Panc1 (cell line): Measurements from ENCODE around the gene FMNL3. TPM values are rescaled to one million over a fixed set of nuclear protein-coding genes. Genes with fewer than 3 reads are reported as not detected.

Experiments
- ATAC-seq: fragments of 200-7000 bp; cut with Tn5 transposase; 2 replicates; pipeline ENCODE4 v1.9.1; 2020; ENCODE audit warnings: mild to moderate bottlenecking, moderate library complexity
- BruUV-seq: library from RNA; stranded (reverse); fragments of 400-500 nt; replicated peaks from 2 replicates; lab custom pipeline; 2021; lab: Mats Ljungman, UMichigan
- CTCF ChIA-PET: fragments of 300-600 bp; sonication (Branson Sonifier 250); formaldehyde crosslinking; loops from one replicate; lab custom pipeline; 2022; ENCODE audit warnings: antibody characterized with exemption; lab: Charles Lee
- POLR2A ChIA-PET: fragments of 300-600 bp; sonication (Branson Sonifier 250); formaldehyde crosslinking; loops from one replicate; lab custom pipeline; 2022; ENCODE audit warnings: antibody characterized with exemption; lab: Charles Lee
- DNase-seq: peaks from one replicate; pipeline ENCODE4 v3.0.0-alpha.2; 2010; ENCODE audit warnings: low read depth, low spot score
- H3K27ac ChIP-seq: 2 replicates; pipeline ENCODE4 v1.5.1; 2011; ENCODE audit warnings: mild to moderate bottlenecking, low read length, inconsistent platforms
- H3K27me3 ChIP-seq: fragments of 200-500 bp; sonication (Bioruptor generic); 2 replicates; pipeline ENCODE4 v1.6.0; 2014; ENCODE audit warnings: low read length, inconsistent platforms; ENCODE audit not compliant: control insufficient read depth, insufficient read depth
- H3K36me3 ChIP-seq: fragments of 200-500 bp; sonication (Bioruptor generic); 2 replicates; pipeline ENCODE4 v1.5.1; 2014; ENCODE audit warnings: inconsistent platforms, mild to moderate bottlenecking, low read length, moderate library complexity; ENCODE audit not compliant: control insufficient read depth, insufficient read depth
- H3K4me1 ChIP-seq: 2 replicates; pipeline ENCODE4 v1.5.1; 2011; ENCODE audit warnings: inconsistent platforms, mild to moderate bottlenecking, low read length, moderate library complexity; ENCODE audit not compliant: control insufficient read depth, insufficient read depth
- H3K4me3 ChIP-seq, 2 experiments: 2 replicates each; pipeline ENCODE4 v1.5.1; 2011 to 2012; ENCODE audit warnings: low read depth in 2 of 2, low read length in 2 of 2, mild to moderate bottlenecking in 2 of 2, inconsistent platforms in 1 of 2, moderate library complexity in 1 of 2
- H3K9me3 ChIP-seq: fragments of 200-500 bp; sonication (Bioruptor generic); 2 replicates; pipeline ENCODE4 v1.5.1; 2014; ENCODE audit warnings: low read depth, mild to moderate bottlenecking, inconsistent platforms, low read length, moderate library complexity; ENCODE audit not compliant: control insufficient read depth, insufficient read depth
- POLR2AphosphoS5 ChIP-seq: IDR thresholded peaks from 2 replicates; pipeline ENCODE4 v1.6.1; 2012; ENCODE audit warnings: mild to moderate bottlenecking, low read depth, low read length, moderate library complexity
- SIN3A ChIP-seq: IDR thresholded peaks from 2 replicates; pipeline ENCODE4 v1.6.1; 2012; ENCODE audit warnings: low read depth, mild to moderate bottlenecking, low read length, moderate library complexity, borderline replicate concordance; ENCODE audit not compliant: insufficient read depth
- TCF7L2 ChIP-seq: IDR thresholded peaks from 2 replicates; pipeline ENCODE4 v1.6.1; 2011; ENCODE audit warnings: mild to moderate bottlenecking, low read depth, low read length, inconsistent platforms
- in situ Hi-C: cut with HindIII; loops from 2 replicates; pipeline ENCODE4 v1.10.0; 2016; ENCODE audit warnings: low sequenced_read_pairs, low pct_unique_long_range_greater_than_20kb
- intact Hi-C: fragments of 100-400 bp; cut with micrococcal nuclease; formaldehyde crosslinking; loops from one replicate; pipeline ENCODE4 v1.10.0; 2022; ENCODE audit not compliant: unreplicated experiment
- total RNA-seq: library from RNA; stranded (reverse); gene quantifications from one replicate; pipeline ENCODE4 v1.2.1, GENCODE V29; 2021; ENCODE audit not compliant: unreplicated experiment
- TF ChIP-seq, protein P1 (sequence below): fragments of 450-650 bp; IDR thresholded peaks from 2 replicates; pipeline ENCODE4 v1.5.1; 2017; ENCODE audit warnings: mild to moderate bottlenecking
- TF ChIP-seq, protein P2 (sequence below), 2 experiments: IDR thresholded peaks; 2 replicates each; pipeline ENCODE4 v1.6.1; 2011 to 2012; ENCODE audit warnings: low read depth in 2 of 2, control low read depth in 1 of 2, low read length in 1 of 2, mild to moderate bottlenecking in 1 of 2, moderate library complexity in 1 of 2; ENCODE audit not compliant: insufficient read depth in 1 of 2

FMNL3 gene
- total RNA-seq, 1 experiment from 2014 or later = 25.7 TPM

DNA sequence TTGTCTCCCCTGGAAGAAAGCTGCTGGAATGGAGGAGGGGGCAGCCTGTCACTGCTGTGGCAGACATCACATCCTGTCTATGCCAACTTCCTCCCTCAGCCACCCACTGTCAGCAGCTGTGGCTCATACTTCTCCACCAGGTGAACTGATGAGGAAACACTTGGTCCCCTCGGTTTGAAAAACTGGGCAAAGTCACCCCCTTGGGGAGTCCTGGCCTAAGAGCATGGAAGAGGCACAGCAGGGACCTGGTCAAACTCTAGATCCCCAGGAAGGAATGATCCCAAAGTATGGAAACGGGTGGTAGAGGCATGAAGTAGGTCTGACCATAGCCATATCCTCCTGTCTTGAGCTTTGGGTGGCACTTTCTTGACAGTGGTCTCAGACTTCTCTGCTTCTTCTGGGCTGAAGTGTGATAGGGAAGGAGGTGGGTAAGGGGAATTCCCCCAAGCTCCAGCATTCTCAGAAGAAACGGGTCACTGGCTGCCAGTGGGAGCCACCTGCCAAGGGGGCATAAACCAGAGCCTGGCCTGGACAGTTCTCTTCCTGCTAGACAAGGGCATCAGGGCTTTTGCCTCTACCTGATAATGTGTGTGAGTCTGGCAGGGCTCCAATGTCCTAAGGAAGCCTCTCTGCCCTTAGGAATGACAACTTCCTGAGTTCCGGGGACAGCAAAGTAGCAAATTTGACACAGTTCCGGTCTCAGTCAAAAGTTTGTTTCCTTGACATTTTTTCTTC is 36.0 kb downstream of the FMNL3 start:
- POLR2A ChIA-PET = no interaction called here
- intact Hi-C loops = no loop called here

DNA sequence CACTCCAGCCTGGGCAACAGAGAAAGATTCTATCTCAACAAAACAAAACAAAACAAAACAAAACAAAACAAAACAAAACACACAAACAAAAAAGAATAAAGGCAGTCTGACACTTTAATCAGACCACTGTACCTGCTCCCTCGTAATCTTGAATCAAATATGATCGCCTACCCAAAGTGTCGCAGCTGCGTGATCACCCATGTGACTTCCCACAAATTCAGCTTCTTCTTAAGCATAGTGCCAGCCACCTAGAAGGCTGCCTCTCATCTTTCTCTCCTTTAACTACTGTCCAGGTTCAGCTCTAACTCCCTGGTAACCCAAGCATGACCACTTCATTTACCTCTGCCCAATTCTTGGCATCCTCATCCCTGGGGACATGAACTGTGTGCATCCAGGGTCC is 37.4 kb downstream of the FMNL3 start:
- no peaks in the 10 kb centered on the region; the same call in 1 of the 2 replicates for H3K4me1 ChIP-seq
- BruUV-seq = no TSS peak
- no peaks in the 10 kb centered on the region for H3K36me3 ChIP-seq
- ATAC-seq (no peak), DNase-seq (no peak)
- no peak overlapping the region for H3K4me3 ChIP-seq
- no peaks in the 10 kb centered on the region for H3K27me3 ChIP-seq
- no peaks in the 10 kb centered on the region for H3K9me3 ChIP-seq
- POLR2A ChIA-PET = no interaction called here
- CTCF ChIA-PET = no interaction called here
- H3K27ac ChIP-seq = no peak overlapping the region
- in situ Hi-C loops = no loop called here
- no peak for TF ChIP-seq TCF7L2
- TF ChIP-seq, protein P1, sequence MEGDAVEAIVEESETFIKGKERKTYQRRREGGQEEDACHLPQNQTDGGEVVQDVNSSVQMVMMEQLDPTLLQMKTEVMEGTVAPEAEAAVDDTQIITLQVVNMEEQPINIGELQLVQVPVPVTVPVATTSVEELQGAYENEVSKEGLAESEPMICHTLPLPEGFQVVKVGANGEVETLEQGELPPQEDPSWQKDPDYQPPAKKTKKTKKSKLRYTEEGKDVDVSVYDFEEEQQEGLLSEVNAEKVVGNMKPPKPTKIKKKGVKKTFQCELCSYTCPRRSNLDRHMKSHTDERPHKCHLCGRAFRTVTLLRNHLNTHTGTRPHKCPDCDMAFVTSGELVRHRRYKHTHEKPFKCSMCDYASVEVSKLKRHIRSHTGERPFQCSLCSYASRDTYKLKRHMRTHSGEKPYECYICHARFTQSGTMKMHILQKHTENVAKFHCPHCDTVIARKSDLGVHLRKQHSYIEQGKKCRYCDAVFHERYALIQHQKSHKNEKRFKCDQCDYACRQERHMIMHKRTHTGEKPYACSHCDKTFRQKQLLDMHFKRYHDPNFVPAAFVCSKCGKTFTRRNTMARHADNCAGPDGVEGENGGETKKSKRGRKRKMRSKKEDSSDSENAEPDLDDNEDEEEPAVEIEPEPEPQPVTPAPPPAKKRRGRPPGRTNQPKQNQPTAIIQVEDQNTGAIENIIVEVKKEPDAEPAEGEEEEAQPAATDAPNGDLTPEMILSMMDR = no peak
- no peak for TF ChIP-seq SIN3A
- TF ChIP-seq, protein P2, sequence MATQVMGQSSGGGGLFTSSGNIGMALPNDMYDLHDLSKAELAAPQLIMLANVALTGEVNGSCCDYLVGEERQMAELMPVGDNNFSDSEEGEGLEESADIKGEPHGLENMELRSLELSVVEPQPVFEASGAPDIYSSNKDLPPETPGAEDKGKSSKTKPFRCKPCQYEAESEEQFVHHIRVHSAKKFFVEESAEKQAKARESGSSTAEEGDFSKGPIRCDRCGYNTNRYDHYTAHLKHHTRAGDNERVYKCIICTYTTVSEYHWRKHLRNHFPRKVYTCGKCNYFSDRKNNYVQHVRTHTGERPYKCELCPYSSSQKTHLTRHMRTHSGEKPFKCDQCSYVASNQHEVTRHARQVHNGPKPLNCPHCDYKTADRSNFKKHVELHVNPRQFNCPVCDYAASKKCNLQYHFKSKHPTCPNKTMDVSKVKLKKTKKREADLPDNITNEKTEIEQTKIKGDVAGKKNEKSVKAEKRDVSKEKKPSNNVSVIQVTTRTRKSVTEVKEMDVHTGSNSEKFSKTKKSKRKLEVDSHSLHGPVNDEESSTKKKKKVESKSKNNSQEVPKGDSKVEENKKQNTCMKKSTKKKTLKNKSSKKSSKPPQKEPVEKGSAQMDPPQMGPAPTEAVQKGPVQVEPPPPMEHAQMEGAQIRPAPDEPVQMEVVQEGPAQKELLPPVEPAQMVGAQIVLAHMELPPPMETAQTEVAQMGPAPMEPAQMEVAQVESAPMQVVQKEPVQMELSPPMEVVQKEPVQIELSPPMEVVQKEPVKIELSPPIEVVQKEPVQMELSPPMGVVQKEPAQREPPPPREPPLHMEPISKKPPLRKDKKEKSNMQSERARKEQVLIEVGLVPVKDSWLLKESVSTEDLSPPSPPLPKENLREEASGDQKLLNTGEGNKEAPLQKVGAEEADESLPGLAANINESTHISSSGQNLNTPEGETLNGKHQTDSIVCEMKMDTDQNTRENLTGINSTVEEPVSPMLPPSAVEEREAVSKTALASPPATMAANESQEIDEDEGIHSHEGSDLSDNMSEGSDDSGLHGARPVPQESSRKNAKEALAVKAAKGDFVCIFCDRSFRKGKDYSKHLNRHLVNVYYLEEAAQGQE (IDR thresholded peaks at IDR 0.05; ENCODE audit: insufficient read depth in 1 of 2, low read depth in 2 of 2, low read length in 1 of 2) = no peak
- TF ChIP-seq POLR2AphosphoS5 = no peak
- intact Hi-C loops = no loop called here

More for the DNA sequence above, 36.0 kb downstream of the FMNL3 start:
- CTCF ChIA-PET = no interaction called here
- Histone ChIP-seq H3K27me3 (no peaks in the 10 kb centered on the region), H3K4me1 (no peaks in the 10 kb centered on the region; the same call in 1 of the 2 replicates), H3K36me3 (no peaks in the 10 kb centered on the region), H3K27ac (no peak overlapping the region), H3K4me3 (no peak overlapping the region), H3K9me3 (no peaks in the 10 kb centered on the region)
- no peak for TF ChIP-seq POLR2AphosphoS5
- no peak for TF ChIP-seq SIN3A
- no peak for TF ChIP-seq TCF7L2
- TF ChIP-seq, protein P2 (IDR thresholded peaks at IDR 0.05; ENCODE audit: insufficient read depth in 1 of 2, low read depth in 2 of 2, low read length in 1 of 2) = no peak
- TF ChIP-seq, protein P1 = no peak
- ATAC-seq (no peak), DNase-seq (no peak)
- in situ Hi-C loops = no loop called here
- BruUV-seq = no TSS peak
